Lung (tissue), 12 donors: Measurements from ENCODE around the gene GRSF1. TPM values are rescaled to one million over a fixed set of nuclear protein-coding genes. Genes with fewer than 3 reads are reported as not detected.

Experiments used
- ATAC-seq: fragments of 200-7000 bp; cut with Tn5 transposase; one replicate; pipeline ENCODE4 v1.9.1; 2020; ENCODE audit warnings: moderate number of reproducible peaks; ENCODE audit not compliant: insufficient read depth, low FRiP score
- DNase-seq, 3 donors: peaks; one replicate each; pipeline ENCODE4 v3.0.0-alpha.2; 2013 to 2017
- H3K27ac ChIP-seq, 2 donors: one replicate each; pipeline ENCODE4 v1.5.1; 2013; ENCODE audit warnings: mild to moderate bottlenecking in 2 of 2, moderate library complexity in 2 of 2, control low read depth in 1 of 2, inconsistent platforms in 1 of 2, low read depth in 1 of 2, low read length in 1 of 2
- H3K27me3 ChIP-seq, 3 donors: one replicate each; pipeline ENCODE4 v1.5.1; 2013; ENCODE audit warnings: low read length in 2 of 3; ENCODE audit not compliant: control insufficient read depth in 3 of 3, insufficient read depth in 3 of 3
- H3K36me3 ChIP-seq, 4 donors: one replicate each; pipeline ENCODE4 v1.5.1; 2013; ENCODE audit warnings: low read length in 4 of 4, mild to moderate bottlenecking in 1 of 4, moderate library complexity in 1 of 4; ENCODE audit not compliant: control insufficient read depth in 4 of 4, insufficient read depth in 4 of 4
- H3K4me1 ChIP-seq, 5 donors: one replicate each; pipeline ENCODE4 v1.5.1; 2013; ENCODE audit warnings: low read length in 5 of 5, mild to moderate bottlenecking in 2 of 5, moderate library complexity in 1 of 5; ENCODE audit not compliant: control insufficient read depth in 5 of 5, insufficient read depth in 5 of 5
- H3K4me3 ChIP-seq: one replicate; pipeline ENCODE4 v1.5.1; 2013; ENCODE audit warnings: mild to moderate bottlenecking, control low read depth, moderate library complexity
- H3K9ac ChIP-seq, 2 donors: one replicate each; pipeline ENCODE4 v1.5.1; 2013; ENCODE audit warnings: low read length in 2 of 2, control low read depth in 1 of 2; ENCODE audit not compliant: insufficient read depth in 1 of 2
- H3K9me3 ChIP-seq, 4 donors: one replicate each; pipeline ENCODE4 v1.5.1; 2013; ENCODE audit warnings: low read length in 3 of 4, mild to moderate bottlenecking in 1 of 4, moderate library complexity in 1 of 4; ENCODE audit not compliant: control insufficient read depth in 4 of 4, insufficient read depth in 3 of 4
- WGBS, 2 donors: extraction: QIAGEN DNeasy Blood & Tissue Kit; methylation state at CpG; one replicate each; pipeline ENCODE4 v1.1.7; 2013; 5-methylcytosine and 5-hydroxymethylcytosine counted together
- polyA plus RNA-seq, 2 donors: library from polyadenylated mRNA; stranded (reverse); fragments of 200-250 nt; gene quantifications; one replicate each; pipeline ENCODE4 v1.2.1, GENCODE V29; 2013
- total RNA-seq, 2 donors: library from RNA; depleted of rRNA in 1 of 2; stranded (reverse); fragments of >200 nt in 1 of 2; gene quantifications; one replicate each; pipeline ENCODE4 v1.2.1, GENCODE V29; 2014 to 2021
- TF ChIP-seq, protein P1 (sequence below): IDR thresholded peaks from 2 replicates; pipeline ENCODE4 v1.5.1; 2012; ENCODE audit warnings: mild to moderate bottlenecking; ENCODE audit errors: control extremely low read depth, extremely low read depth
- donor health status: control.
- donor health status: control.
- donor health status: Bipolar disorder and iron deficiency.
- donor health status: healthy.
- donor health status: DM: yes; HTN: yes; CAD: no.

GRSF1 gene
- total and polyA plus RNA-seq, 4 donors = 28.5 to 64.6 (median 47.5) TPM

DNA sequence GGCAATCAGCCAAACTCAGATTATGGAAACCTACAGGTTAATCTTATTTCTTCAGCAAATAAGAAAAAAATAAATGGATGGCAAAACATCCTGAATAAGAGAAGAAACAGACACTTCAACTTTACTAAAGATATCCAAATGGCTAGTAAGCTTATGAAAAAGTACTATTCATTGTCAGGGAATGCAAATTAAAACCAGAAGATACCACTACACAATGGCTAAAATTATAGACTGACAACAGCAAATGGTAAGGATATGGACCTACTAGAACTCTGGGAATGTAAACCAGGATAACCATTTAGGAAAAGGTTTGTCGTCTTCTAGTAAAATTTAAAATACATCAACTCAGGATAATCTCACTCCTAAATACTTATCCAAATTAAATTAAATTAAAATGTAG lies 24.3 kb downstream of the GRSF1 start:
- no peaks in the 10 kb centered on the region for H3K4me1 ChIP-seq
- no peaks in the 10 kb centered on the region for H3K27me3 ChIP-seq
- H3K4me3 ChIP-seq = no peak overlapping the region
- WGBS, 2 donors = 96 to 97% methylated on average over 1 of the region's 1 CpG
- H3K9me3 ChIP-seq = no peaks in the 10 kb centered on the region
- TF ChIP-seq, protein P1, sequence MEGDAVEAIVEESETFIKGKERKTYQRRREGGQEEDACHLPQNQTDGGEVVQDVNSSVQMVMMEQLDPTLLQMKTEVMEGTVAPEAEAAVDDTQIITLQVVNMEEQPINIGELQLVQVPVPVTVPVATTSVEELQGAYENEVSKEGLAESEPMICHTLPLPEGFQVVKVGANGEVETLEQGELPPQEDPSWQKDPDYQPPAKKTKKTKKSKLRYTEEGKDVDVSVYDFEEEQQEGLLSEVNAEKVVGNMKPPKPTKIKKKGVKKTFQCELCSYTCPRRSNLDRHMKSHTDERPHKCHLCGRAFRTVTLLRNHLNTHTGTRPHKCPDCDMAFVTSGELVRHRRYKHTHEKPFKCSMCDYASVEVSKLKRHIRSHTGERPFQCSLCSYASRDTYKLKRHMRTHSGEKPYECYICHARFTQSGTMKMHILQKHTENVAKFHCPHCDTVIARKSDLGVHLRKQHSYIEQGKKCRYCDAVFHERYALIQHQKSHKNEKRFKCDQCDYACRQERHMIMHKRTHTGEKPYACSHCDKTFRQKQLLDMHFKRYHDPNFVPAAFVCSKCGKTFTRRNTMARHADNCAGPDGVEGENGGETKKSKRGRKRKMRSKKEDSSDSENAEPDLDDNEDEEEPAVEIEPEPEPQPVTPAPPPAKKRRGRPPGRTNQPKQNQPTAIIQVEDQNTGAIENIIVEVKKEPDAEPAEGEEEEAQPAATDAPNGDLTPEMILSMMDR = no peak
- H3K36me3 ChIP-seq = peaks cover 5 to 11% (median 10%) of the 10 kb centered on the region in 4 donors
- DNase-seq (no peak), ATAC-seq (no peak)
- H3K27ac ChIP-seq = no peak overlapping the region
- H3K9ac ChIP-seq = no peak overlapping the region

DNA sequence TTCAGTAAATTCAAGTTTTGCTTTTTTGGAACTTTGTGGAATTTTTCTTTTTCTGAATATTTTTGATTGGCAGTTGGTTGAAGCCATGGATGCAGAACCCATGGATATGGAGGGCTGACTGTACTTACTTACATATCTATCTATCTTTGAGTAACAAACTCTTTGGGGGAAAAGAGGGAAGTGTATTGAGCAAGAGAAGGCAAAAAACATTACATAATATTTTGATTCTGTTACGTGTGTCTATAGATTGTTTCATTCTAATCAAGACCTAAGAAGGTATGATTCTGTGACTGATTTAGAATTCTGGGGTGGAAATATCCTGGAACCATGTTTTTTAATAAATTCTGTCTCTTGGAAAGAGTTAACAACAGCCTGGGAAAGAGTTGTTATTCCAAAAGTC lies 31.5 kb downstream of the GRSF1 start:
- Histone ChIP-seq H3K36me3 (peaks cover 1 to 12% (median 2%) of the 10 kb centered on the region in 4 donors), H3K27ac (no peak overlapping the region), H3K9ac (no peak overlapping the region), H3K27me3 (no peaks in the 10 kb centered on the region), H3K4me3 (no peak overlapping the region), H3K9me3 (no peaks in the 10 kb centered on the region), H3K4me1 (peaks cover 0 to 1% (median 0%) of the 10 kb centered on the region in 5 donors)
- ATAC-seq = no peak
- 31 to 76% methylated on average over 1 of the region's 1 CpG for WGBS, 2 donors
- TF ChIP-seq, protein P1 = no peak
- no peak for DNase-seq

DNA sequence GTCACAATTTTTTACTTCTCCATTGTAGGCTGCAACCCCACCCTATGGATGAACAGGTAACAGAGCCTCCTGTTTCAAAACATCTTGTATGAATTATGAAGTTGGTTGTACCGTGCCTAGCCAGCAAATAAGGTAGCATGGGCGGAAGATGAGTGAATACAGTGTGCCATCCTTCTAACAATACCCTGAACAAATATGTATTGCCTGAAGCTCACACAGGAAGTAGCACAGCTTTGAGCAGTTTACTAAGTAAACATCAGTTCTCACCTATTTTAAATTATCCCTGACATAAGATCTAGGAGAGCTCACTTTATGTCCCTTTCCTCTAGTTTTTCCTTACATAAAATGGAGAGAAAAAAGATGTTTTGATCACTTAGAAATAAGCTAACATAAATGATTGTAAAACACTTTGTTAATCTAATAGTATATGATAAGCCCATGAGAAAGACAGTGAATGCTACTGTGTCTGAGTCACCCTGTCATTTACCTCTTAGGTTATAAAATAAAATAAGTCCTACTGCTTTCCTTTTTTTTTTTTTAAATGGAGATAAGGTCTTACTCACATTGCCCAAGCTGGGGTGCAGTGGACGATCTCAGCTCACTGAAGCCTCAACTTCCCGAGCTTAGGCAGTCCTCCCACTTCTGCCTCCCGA lies 36.6 kb downstream of the GRSF1 start:
- no peaks in the 10 kb centered on the region for H3K9me3 ChIP-seq
- H3K27me3 ChIP-seq = no peaks in the 10 kb centered on the region
- ATAC-seq (no peak), DNase-seq (no peak)
- peaks cover 2 to 22% (median 6%) of the 10 kb centered on the region in 4 donors for H3K36me3 ChIP-seq
- TF ChIP-seq, protein P1 = no peak
- H3K27ac ChIP-seq = no peak overlapping the region
- no peak overlapping the region for H3K4me3 ChIP-seq
- H3K4me1 ChIP-seq = peaks cover 0 to 1% (median 0%) of the 10 kb centered on the region in 5 donors
- 87 to 90% methylated on average over 5 of the region's 5 CpGs for WGBS, 2 donors
- H3K9ac ChIP-seq = no peak overlapping the region

DNA sequence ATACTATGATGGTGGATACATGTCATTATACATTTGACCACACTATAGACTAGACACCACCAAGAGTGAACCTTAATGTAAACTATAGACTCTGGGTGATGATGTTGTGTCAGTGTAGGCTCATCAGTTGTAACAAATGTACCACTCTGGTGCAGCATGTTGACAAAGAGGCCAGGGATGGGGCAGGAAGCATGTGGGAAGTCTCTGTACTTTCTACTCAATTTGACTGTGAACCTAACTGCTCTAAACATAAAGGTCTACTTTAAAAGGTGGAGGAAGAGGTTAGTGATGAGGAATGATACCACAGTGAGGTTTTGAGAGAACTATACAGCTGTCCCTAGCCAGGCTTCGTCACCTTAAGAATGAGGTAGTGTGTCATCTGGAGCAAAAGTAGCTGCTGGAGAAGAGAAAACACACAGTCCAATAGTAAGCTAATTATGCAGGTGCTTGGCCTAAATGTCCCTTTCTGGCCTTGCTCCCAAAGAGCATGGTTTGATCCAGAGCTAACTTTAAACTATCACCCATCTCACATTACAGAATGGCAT lies 38.4 kb downstream of the GRSF1 start:
- DNase-seq = no peak
- H3K27ac ChIP-seq = no peak overlapping the region
- no peak for ATAC-seq
- no peak overlapping the region for H3K4me3 ChIP-seq
- no peak overlapping the region for H3K9ac ChIP-seq
- H3K9me3 ChIP-seq = no peaks in the 10 kb centered on the region
- no peaks in the 10 kb centered on the region for H3K27me3 ChIP-seq
- no peaks in the 10 kb centered on the region for H3K4me1 ChIP-seq
- WGBS, 2 donors = 75 to 84% methylated on average over 1 of the region's 1 CpG
- H3K36me3 ChIP-seq = peaks cover 0 to 21% (median 8%) of the 10 kb centered on the region in 4 donors
- TF ChIP-seq, protein P1 = no peak
